HG03457 (cell line): ENCODE measurements around the gene APBB1IP.
"Not testable (repeated sequence)": the region's sequence is repeated elsewhere in the genome, so short reads cannot be mapped to it uniquely, and the experiment has no call there.

ENCODE experiments used
- ATAC-seq: cut with Tn5 transposase; IDR thresholded peaks from one replicate; pipeline ENCODE4 v1.9.1; 2021; ENCODE audit warnings: moderate number of reproducible peaks; ENCODE audit not compliant: unreplicated experiment

The APBB1IP gene

GRCh38 chr10:26437637-26438461 lies at the start of gene APBB1IP:
APBB1IP (plus strand) TSS chr10:26438341; CDS start chr10:26492327, 53,986 bp downstream.
- peak; percentile 33 for ATAC-seq

- ATAC-seq, result no peak
These were observed 48.6 kb upstream of the APBB1IP start for GRCh38 chr10:26389533-26389932.

- no peak for ATAC-seq
These were observed 46.1 kb upstream of the APBB1IP start for GRCh38 chr10:26391701-26392695.

GRCh38 chr10:26398353-26398752 lies 39.8 kb upstream of the APBB1IP start:
- not testable (repeated sequence) for ATAC-seq

- no peak for ATAC-seq
These were observed 30.7 kb upstream of the APBB1IP start for GRCh38 chr10:26407406-26407969.

GRCh38 chr10:26408858-26409494 lies 29.2 kb upstream of the APBB1IP start:
- no peak for ATAC-seq

- ATAC-seq, result no peak
These were observed 27.8 kb upstream of the APBB1IP start for GRCh38 chr10:26410356-26410755.

GRCh38 chr10:26412932-26413331 lies 25.2 kb upstream of the APBB1IP start:
- no peak for ATAC-seq

- ATAC-seq, result no peak
These were observed 24.8 kb upstream of the APBB1IP start for GRCh38 chr10:26413375-26413774.

- ATAC-seq, result no peak
These were observed 21.0 kb upstream of the APBB1IP start for GRCh38 chr10:26417136-26417535.

GRCh38 chr10:26422977-26423376 lies 15.2 kb upstream of the APBB1IP start:
- no peak for ATAC-seq

GRCh38 chr10:26423722-26424121 lies 14.4 kb upstream of the APBB1IP start:
- ATAC-seq, result no peak

- peak; percentile 87 for ATAC-seq
These were observed 7.4 kb upstream of the APBB1IP start for GRCh38 chr10:26430641-26431163.

GRCh38 chr10:26432938-26433337 lies 5.2 kb upstream of the APBB1IP start:
- ATAC-seq, result no peak

GRCh38 chr10:26435852-26436251 lies 2.3 kb upstream of the APBB1IP start:
- no peak for ATAC-seq

- no peak for ATAC-seq
These were observed 1.3 kb upstream of the APBB1IP start for GRCh38 chr10:26436848-26437247.

GRCh38 chr10:26438534-26439341 lies 597 bp downstream of the APBB1IP start:
- ATAC-seq, result no peak

GRCh38 chr10:26439406-26440087 lies 1.4 kb downstream of the APBB1IP start:
- ATAC-seq, result no peak

GRCh38 chr10:26440088-26440470 lies 1.9 kb downstream of the APBB1IP start:
- ATAC-seq, result no peak
